SK-N-MC (cell line): ENCODE results near the gene RNF135.
"Not testable (repeated sequence)": the region's sequence is repeated elsewhere in the genome, so short reads cannot be mapped to it uniquely, and the experiment has no call there.

Experiments used
- DNase-seq: peaks from one replicate; pipeline ENCODE4 v3.0.0-alpha.2; 2011; ENCODE audit warnings: low read depth, low spot score
- H3K27ac ChIP-seq: fragments of 200-600 bp; sonication (generic); 2 replicates; pipeline ENCODE4 v1.5.1; 2016; ENCODE audit warnings: mixed run types
- H3K36me3 ChIP-seq: fragments of 200-600 bp; sonication (generic); 2 replicates; pipeline ENCODE4 v1.6.1; 2017; ENCODE audit warnings: antibody characterized with exemption, low read length, mixed read lengths; ENCODE audit not compliant: insufficient read depth
- H3K4me3 ChIP-seq: fragments of 200-600 bp; sonication (generic); 2 replicates; pipeline ENCODE4 v1.5.1; 2016
- H3K9ac ChIP-seq: fragments of 200-600 bp; sonication (generic); 2 replicates; pipeline ENCODE4 v1.8.0; 2017; ENCODE audit warnings: mixed run types, mixed read lengths; ENCODE audit not compliant: insufficient read length
- H3K9me3 ChIP-seq: fragments of 200-600 bp; sonication (generic); 2 replicates; pipeline ENCODE4 v1.6.1; 2017; ENCODE audit warnings: low read depth, mild to moderate bottlenecking, antibody characterized with exemption, low read length, moderate library complexity, mixed read lengths
- EZH2 ChIP-seq: fragments of 200-600 bp; sonication (generic); IDR thresholded peaks from one replicate; pipeline ENCODE4 v1.6.1; 2017; ENCODE audit warnings: antibody characterized with exemption
- FOXP2 ChIP-seq: optimal IDR thresholded peaks from 2 replicates; pipeline ENCODE3; 2011; ENCODE audit warnings: mild to moderate bottlenecking, moderate library complexity; ENCODE audit not compliant: insufficient read depth; ENCODE audit errors: extremely low read length, control extremely low read depth
- POLR2AphosphoS5 ChIP-seq: IDR thresholded peaks from 2 replicates; pipeline ENCODE4 v1.6.1; 2012; ENCODE audit warnings: mild to moderate bottlenecking, low read depth, low read length, borderline replicate concordance

Gene RNF135

GRCh38 chr17:30970831-30971567, at the start of gene RNF135:
Gene RNF135, plus strand, starts transcription at chr17:30971039. Its CDS starts 35 bp downstream, at chr17:30971074.
- no peak within 1 kb of the TSS for H3K4me3 ChIP-seq
- H3K9ac ChIP-seq = no peak within 1 kb of the TSS
- no peaks in the 10 kb centered on the region for H3K9me3 ChIP-seq
- no peak within 1 kb of the TSS for H3K27ac ChIP-seq
- no peak for TF ChIP-seq POLR2AphosphoS5
- no peak for TF ChIP-seq FOXP2
- TF ChIP-seq EZH2 = no peak
- no peaks in the 10 kb centered on the region for H3K36me3 ChIP-seq
- DNase-seq = no peak

- Histone ChIP-seq H3K9me3 (no peaks in the 10 kb centered on the region), H3K27ac (no peak within 1 kb of the TSS), H3K36me3 (no peaks in the 10 kb centered on the region), H3K4me3 (no peak within 1 kb of the TSS), H3K9ac (no peak within 1 kb of the TSS)
- DNase-seq = no peak
- TF ChIP-seq POLR2AphosphoS5 (no peak), EZH2 (peak; percentile 66), FOXP2 (no peak)
Measured at GRCh38 chr17:30921544-30922196, 49.2 kb upstream of the RNF135 start, which contains the start of gene ADAP2. Gene ADAP2, plus strand, starts transcription at chr17:30921945. Its CDS starts 70 bp downstream, at chr17:30922015.

GRCh38 chr17:30922235-30923030, 48.4 kb upstream of the RNF135 start:
- Histone ChIP-seq H3K27ac (no peak overlapping the region), H3K4me3 (no peak overlapping the region), H3K9me3 (no peaks in the 10 kb centered on the region), H3K9ac (no peak overlapping the region), H3K36me3 (no peaks in the 10 kb centered on the region)
- DNase-seq = no peak
- TF ChIP-seq POLR2AphosphoS5 (no peak), EZH2 (peak; percentile 45)

- Histone ChIP-seq H3K27ac (no peak overlapping the region), H3K9me3 (no peaks in the 10 kb centered on the region), H3K36me3 (no peaks in the 10 kb centered on the region), H3K9ac (no peak overlapping the region), H3K4me3 (no peak overlapping the region)
- no peak for DNase-seq
- TF ChIP-seq POLR2AphosphoS5 (no peak), EZH2 (no peak), FOXP2 (no peak)
Measured at GRCh38 chr17:30924341-30924740, 46.5 kb upstream of the RNF135 start.

- Histone ChIP-seq H3K4me3 (no peak overlapping the region), H3K9me3 (no peaks in the 10 kb centered on the region), H3K36me3 (no peaks in the 10 kb centered on the region), H3K27ac (no peak overlapping the region), H3K9ac (no peak overlapping the region)
- TF ChIP-seq FOXP2 (no peak), EZH2 (no peak), POLR2AphosphoS5 (no peak)
- no peak for DNase-seq
Measured at GRCh38 chr17:30926516-30926915, 44.3 kb upstream of the RNF135 start.

- no peak overlapping the region for H3K4me3 ChIP-seq
- no peaks in the 10 kb centered on the region for H3K36me3 ChIP-seq
- TF ChIP-seq FOXP2 (no peak), POLR2AphosphoS5 (no peak), EZH2 (no peak)
- no peak overlapping the region for H3K27ac ChIP-seq
- no peaks in the 10 kb centered on the region for H3K9me3 ChIP-seq
- DNase-seq = no peak
- H3K9ac ChIP-seq = no peak overlapping the region
Measured at GRCh38 chr17:30927756-30928155, 43.1 kb upstream of the RNF135 start.

- no peak overlapping the region for H3K27ac ChIP-seq
- DNase-seq = no peak
- no peak for TF ChIP-seq FOXP2
- H3K36me3 ChIP-seq = no peaks in the 10 kb centered on the region
- H3K4me3 ChIP-seq = no peak overlapping the region
- H3K9me3 ChIP-seq = no peaks in the 10 kb centered on the region
- H3K9ac ChIP-seq = no peak overlapping the region
Measured at GRCh38 chr17:30928584-30928983, 42.3 kb upstream of the RNF135 start.

- Histone ChIP-seq H3K9ac (no peak overlapping the region), H3K36me3 (no peaks in the 10 kb centered on the region), H3K9me3 (no peaks in the 10 kb centered on the region), H3K4me3 (no peak overlapping the region), H3K27ac (no peak overlapping the region)
- no peak for TF ChIP-seq EZH2
- TF ChIP-seq POLR2AphosphoS5 = no peak
- TF ChIP-seq FOXP2 = no peak
- DNase-seq = no peak
Measured at GRCh38 chr17:30929081-30929633, 41.7 kb upstream of the RNF135 start.

GRCh38 chr17:30929861-30930260, 41.0 kb upstream of the RNF135 start:
- not testable (repeated sequence) for H3K27ac ChIP-seq, H3K9ac ChIP-seq, H3K9me3 ChIP-seq, H3K4me3 ChIP-seq, DNase-seq, H3K36me3 ChIP-seq
